A204.1 (cell line): ENCODE data around the gene MYH14.
"Not testable (repeated sequence)": the region's sequence is repeated elsewhere in the genome, so short reads cannot be mapped to it uniquely, and the experiment has no call there.

Experiments used
- FAIRE-seq: peaks from 2 replicates; lab custom pipeline; 2012; peaks lifted over from hg19 to GRCh38; lab: Jason Lieb, UNC

MYH14 gene

GRCh38 chr19:50321831-50322230 lies 118.4 kb downstream of the MYH14 start:
- FAIRE-seq = no peak

DNA sequence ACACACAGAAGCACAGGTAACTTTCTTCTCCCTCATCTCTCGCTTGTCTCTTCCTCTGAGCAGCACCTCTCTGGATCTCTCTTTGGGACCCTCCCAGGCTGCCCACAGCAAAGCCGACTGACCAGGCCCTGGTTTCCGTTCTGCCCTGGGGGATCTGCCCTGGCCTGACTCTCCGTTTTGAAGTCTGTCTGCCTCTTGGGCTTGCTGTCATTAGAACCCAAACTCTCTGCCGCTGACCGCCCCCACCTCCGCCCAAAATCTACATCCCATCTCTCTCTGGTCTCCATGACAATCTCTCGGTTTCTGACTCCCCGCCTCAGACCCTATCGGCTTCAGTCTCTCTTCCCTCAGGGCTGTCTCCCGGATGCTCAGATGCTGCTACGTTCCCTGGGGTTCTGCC lies 118.8 kb downstream of the MYH14 start:
- FAIRE-seq = no peak

GRCh38 chr19:50322931-50323781 lies 119.7 kb downstream of the MYH14 start:
- no peak for FAIRE-seq

DNA sequence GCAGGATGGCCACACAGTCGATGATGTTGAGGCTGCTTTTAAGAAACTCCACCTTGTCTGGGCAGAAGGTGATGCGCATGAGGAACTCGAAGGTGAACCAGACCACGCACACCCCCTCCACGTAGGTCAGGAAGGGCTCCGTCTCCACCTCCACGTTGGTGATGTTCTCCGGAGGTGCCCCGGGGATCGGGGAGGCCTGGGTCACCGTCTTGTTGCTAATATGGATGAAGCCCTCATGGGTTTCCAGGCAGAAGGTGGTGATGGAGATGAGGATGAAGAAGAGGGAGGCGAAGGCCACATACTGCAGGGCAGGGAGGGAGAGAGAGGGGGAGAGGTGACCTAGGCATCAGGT lies 120.3 kb downstream of the MYH14 start:
- FAIRE-seq = no peak

DNA sequence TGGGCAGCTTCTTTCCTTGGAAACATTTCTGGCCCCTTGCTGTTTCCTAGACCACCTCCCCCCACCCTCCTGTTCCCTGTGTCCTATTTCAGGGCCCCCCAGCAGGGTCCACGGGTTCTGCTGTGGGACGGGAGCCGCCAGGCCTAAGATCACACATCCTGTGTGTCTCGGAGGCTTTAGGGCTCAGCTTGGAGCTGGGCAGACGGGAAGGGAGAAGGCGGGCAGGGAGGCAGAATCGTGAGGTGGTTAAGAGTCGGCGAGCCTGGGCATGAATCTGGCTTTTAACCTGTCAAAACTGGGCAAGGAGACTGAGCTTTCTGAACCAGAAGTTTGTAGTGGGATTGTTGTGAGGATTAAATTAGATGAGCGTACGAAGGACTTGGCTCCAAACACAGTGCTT lies 120.9 kb downstream of the MYH14 start:
- no peak for FAIRE-seq

GRCh38 chr19:50325310-50326100 lies 122.1 kb downstream of the MYH14 start:
- no peak for FAIRE-seq

DNA sequence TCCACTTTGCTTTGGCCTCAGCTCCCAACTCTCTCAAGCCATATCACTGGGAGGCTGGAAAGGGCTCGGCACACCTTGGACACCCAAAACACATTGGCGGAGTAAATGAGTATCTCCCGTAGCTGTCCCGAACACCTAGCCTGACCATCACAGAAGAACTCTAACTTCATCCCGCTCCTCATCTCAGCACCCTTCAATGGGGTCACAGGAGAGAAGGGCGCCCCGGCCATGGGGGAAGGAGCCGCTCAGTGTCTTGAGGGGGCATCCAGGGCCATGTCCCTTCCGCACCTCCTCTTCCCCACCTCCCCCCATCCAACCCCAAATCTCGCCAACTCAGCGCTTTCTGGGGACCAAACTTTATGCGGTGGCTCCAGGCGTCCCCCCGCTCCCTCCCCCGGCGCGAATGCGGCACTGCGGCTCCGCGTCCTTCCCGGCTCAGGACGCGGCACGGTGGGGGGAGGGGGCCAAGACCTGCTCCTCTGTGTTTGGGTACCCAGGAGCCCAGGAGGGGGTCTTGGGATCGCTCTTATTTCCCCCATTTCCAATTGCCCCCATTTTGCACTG lies 122.8 kb downstream of the MYH14 start:
- no peak for FAIRE-seq

DNA sequence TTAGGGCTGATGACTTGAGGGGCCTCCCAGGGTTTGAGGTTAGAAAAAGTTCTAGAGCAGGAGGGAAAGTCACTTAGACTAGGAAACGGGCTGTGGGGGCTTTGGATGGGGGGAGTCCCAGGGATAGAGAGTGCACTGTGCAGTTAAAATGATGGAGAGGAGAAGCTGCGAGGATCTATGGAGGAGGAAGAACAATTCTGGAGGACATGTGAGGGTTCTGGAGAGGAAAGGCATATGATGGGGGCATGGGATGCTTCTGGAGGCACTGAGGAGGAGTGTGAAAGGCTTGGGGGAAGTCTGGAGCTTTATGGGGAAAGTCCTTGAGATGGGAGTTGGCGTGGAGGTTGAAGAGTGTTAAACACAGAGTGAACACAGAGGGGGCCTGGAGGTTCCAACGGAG lies 123.6 kb downstream of the MYH14 start:
- no peak for FAIRE-seq

DNA sequence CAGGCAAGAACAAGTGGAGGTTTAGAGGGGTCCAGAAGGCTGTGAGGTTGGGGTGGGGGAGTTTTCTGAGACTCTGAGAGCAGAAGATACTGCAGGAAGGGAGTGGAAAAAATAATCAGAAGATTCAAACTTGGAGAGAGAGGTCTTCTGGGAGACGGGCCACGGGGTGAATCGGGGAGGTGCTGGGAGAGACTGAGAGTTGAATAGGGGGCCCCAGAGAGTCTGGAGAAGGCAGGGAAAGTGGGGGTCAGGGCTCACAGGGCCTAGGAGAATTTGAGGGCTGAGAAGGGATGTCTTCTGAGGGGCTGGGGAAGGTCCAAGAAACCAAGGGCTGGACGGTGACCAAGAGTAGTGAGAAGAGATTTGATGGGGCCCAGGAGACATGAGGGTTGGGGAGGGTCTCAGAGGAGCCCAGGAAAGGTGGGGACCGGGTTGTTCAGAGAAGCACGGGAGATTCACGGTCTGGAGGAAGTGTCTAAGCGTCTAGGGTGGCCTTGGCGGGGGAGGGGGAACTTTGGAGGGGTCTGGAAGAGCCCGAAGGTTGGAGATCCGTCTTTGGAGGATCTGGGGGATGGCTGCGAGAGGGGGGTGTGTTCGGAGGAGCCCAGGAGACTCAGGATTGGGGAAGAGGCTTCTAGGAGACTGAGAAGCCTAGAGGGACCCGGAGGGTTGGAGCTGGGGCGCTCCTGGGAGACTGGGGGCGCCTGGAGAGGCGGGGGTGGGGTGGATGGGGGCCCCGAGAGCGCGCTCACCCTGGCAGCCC lies 124.2 kb downstream of the MYH14 start:
- FAIRE-seq = no peak

DNA sequence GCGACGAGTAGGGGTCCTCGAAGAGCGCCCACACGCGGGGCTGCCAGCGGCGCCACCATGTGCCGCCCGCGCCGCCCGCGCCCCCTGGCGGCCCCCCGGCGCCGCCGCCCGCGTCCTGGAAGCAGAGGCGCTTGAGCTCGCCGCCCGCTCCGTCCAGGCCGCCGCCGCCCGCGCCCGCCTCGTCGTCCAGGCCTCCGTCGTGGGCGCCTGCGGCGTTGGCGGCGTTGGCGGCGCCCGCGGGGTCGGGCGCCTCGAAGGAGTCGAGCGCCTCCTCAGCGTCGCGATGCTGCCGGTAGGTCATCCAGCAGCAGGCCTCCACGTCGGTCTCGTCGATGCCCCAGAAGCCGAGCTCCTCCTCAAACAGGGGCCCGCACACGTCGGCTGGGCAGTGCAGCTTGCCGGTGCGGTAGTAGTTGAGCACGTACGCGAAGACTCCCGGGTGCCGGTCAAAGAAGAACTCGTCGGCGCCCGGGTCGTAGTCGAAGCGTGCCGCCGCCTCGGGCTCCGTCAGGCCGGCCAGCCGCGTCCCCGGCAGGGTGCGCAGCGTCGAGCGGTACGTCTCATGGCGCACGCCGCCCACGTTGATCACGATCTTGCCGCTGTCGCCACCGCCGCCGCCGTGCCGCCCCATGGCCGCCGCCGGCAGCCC lies 124.9 kb downstream of the MYH14 start:
- FAIRE-seq = no peak

DNA sequence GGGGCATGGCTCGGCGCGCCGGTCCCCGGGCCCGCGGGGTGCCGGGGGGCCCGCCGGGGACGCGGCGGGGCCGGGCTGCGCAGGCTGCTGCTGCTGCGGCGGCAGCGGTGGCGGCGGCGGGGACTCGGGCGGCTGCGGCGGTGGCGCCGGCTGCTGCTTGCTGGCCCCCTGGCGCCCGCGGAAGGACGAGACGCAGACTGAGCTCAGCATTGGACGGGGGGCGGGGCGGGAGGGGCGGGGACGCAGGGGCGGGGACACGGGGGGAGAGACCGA lies 125.4 kb downstream of the MYH14 start:
- FAIRE-seq = no peak

DNA sequence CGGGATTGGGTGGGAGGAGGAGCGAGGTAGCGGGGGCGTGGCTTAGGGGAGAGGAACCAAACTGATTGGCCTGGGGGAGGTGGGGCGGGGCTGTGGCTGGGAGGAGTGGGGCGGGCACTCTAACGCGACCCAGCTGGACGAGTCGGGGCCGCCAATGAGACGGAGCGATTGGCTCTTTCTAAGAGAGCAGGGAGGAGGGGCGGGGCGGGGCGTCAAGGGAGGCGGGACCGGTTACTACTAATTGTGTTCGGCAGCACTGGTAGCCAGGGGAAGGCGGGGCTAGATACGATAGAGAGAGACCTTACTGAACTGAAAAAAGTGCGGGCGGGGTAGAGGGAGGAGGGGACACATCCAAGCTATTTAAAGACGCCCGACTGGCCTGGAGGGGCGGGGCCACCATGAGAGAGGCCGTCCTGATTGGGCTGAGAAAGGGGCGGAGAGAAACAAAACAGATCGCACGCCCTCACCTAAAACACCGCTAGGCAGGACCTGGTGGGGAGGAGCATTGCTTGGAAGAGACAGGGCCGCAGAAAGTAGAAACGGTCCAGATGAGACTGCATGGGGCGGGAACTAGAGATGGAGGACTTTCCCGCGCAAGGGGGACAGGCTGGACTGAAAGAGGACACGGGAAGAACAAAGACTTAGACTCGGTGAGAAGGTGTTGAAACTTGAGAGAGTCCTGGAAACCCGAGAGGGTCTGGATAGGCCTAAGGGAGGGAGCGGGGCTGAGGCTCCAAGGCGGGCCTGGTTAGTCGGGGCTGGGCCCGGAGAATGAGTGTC lies 125.9 kb downstream of the MYH14 start, which contains the start of gene KCNC3:
TSS of gene KCNC3 (minus strand) at position 232 of the 780 bp plus-strand sequence. CDS start 295 bp downstream, outside the sequence.
- peak; percentile 99 for FAIRE-seq

DNA sequence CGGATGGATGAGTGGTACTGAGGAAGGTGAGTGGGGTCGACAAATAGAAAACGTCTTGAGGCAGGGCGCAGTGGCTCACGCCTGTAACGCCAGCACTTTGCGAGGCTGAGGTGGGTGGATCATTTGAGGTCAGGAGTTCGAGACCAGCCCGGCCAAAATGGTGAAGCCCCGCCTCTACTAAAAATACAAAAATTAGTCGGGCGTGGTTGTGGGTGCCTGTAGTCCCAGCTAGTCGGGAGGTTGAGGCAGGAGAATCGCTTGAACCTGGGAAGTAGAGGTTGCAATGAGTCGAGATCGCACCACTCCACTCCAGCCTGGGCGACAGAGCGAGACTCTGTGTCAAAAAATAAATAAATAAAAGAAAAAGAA lies 126.5 kb downstream of the MYH14 start:
- FAIRE-seq = not testable (repeated sequence)

DNA sequence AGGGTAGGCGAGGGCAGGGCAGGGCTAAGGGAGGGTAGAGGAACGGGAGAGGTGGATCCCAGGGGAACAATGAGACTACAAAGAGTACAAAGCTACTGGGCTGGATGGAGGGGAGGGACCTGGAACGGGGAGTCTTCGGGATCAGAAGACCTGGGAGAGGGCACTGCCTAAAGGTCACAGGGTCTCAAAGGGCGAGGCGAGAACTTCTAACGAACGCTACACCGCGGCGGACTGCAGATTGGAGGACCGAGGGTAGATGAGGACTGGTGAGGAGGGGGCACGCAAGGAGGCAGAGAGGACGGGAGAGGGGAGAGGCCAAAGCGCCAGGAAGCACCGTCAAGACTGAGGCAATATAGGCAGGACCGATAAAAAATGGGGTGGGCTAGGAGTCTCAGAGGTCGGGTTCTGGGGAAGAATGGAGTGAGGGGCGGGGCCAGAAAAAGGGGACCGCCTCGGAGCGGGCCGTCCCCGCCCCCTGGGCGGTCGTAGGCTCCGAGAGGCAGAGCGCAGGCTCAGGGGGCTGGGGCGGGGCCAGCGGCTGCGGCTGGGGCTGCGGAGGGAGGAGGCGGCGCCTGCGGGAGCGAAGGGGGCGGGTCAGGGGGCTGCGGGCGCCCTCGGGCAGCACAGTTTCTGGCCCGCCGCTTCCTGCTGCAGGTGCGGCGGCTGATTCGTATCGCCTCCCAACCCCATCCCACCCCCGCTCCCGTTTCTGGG lies 127.1 kb downstream of the MYH14 start:
- FAIRE-seq = no peak

- no peak for FAIRE-seq
Measured at GRCh38 chr19:50331221-50331993, 128.0 kb downstream of the MYH14 start.

- FAIRE-seq = no peak
Measured at GRCh38 chr19:50331994-50332243, 128.5 kb downstream of the MYH14 start.

GRCh38 chr19:50332244-50333038 lies 129.0 kb downstream of the MYH14 start:
- FAIRE-seq = no peak

- no peak for FAIRE-seq
Measured at GRCh38 chr19:50333235-50333736, 129.9 kb downstream of the MYH14 start.
